CD4-positive, CD25-positive, alpha-beta regulatory T cell (primary cell): ENCODE measurements around the gene EVPLL. TPM values are rescaled to one million over a fixed set of nuclear protein-coding genes. Genes with fewer than 3 reads are reported as not detected.
"Not testable (repeated sequence)": the region's sequence is repeated elsewhere in the genome, so short reads cannot be mapped to it uniquely, and the experiment has no call there.

ENCODE experiments used
- ATAC-seq, 2 donors: fragments of 150-1000 bp; cut with Tn5 transposase; one replicate each; pipeline ENCODE4 v1.10.0; 2021; ENCODE audit warnings: low read depth in 2 of 2, moderate number of reproducible peaks in 2 of 2, moderate library complexity in 1 of 2
- DNase-seq, 3 donors: peaks; one replicate each; pipeline versions ENCODE4 v3.0.0 to v3.0.0-alpha.2; 2012 to 2022; ENCODE audit warnings: mixed read lengths in 1 of 3
- H3K27ac ChIP-seq: one replicate; pipeline ENCODE4 v1.7.0; 2013; ENCODE audit warnings: mild to moderate bottlenecking, low read length; ENCODE audit not compliant: insufficient read depth, poor library complexity, severe bottlenecking
- H3K27me3 ChIP-seq: one replicate; pipeline ENCODE4 v1.7.0; 2013; ENCODE audit warnings: low read length; ENCODE audit not compliant: control insufficient read depth, insufficient read depth
- H3K36me3 ChIP-seq: one replicate; pipeline ENCODE4 v1.7.0; 2013; ENCODE audit warnings: mild to moderate bottlenecking, low read length, moderate library complexity; ENCODE audit not compliant: control insufficient read depth, insufficient read depth
- H3K4me1 ChIP-seq: 2 replicates; pipeline ENCODE4 v1.7.0; 2013; ENCODE audit warnings: mild to moderate bottlenecking, low read length; ENCODE audit not compliant: insufficient read depth, control insufficient read depth, poor library complexity, severe bottlenecking
- H3K4me3 ChIP-seq: one replicate; pipeline ENCODE4 v1.7.0; 2013; ENCODE audit warnings: low read depth, mild to moderate bottlenecking, low read length, moderate library complexity
- H3K9me3 ChIP-seq, 2 experiments: 1 replicate in 1 of 2; 2 replicates in 1 of 2; pipeline ENCODE4 v1.7.0; 2013; ENCODE audit warnings: low read length in 2 of 2, mild to moderate bottlenecking in 1 of 2, moderate library complexity in 1 of 2; ENCODE audit not compliant: control insufficient read depth in 2 of 2
- H3K27ac Mint-ChIP-seq, 3 donors: one replicate each; pipeline ENCODE4 v1.8.0; 2020 to 2022; ENCODE audit warnings: mild to moderate bottlenecking in 3 of 3, mixed read lengths in 3 of 3, moderate library complexity in 2 of 3
- H3K27me3 Mint-ChIP-seq: one replicate; pipeline ENCODE4 v1.8.0; 2022; ENCODE audit warnings: mild to moderate bottlenecking, mixed read lengths
- H3K36me3 Mint-ChIP-seq: one replicate; pipeline ENCODE4 v1.8.0; 2020; ENCODE audit warnings: mixed read lengths
- H3K4me1 Mint-ChIP-seq, 4 donors: one replicate each; pipeline ENCODE4 v1.8.0; 2020 to 2022; ENCODE audit warnings: mixed read lengths in 4 of 4, mild to moderate bottlenecking in 1 of 4
- H3K4me3 Mint-ChIP-seq, 4 donors: one replicate each; pipeline ENCODE4 v1.8.0; 2020 to 2022; ENCODE audit warnings: mild to moderate bottlenecking in 4 of 4, mixed read lengths in 4 of 4, moderate library complexity in 3 of 4
- H3K9me3 Mint-ChIP-seq, 7 donors: one replicate each; pipeline ENCODE4 v1.8.0; 2020 to 2022; ENCODE audit warnings: mixed read lengths in 7 of 7, mild to moderate bottlenecking in 3 of 7, moderate library complexity in 2 of 7
- polyA plus RNA-seq, 4 donors: library from polyadenylated mRNA; unstranded; fragments of 300-500 nt; fragmentation: Illumina TruSeq; gene quantifications; one replicate each; pipeline ENCODE4 v1.2.3, GENCODE V29; 2021
- total RNA-seq: library from RNA; stranded (reverse); gene quantifications from one replicate; pipeline ENCODE4 v1.2.3, GENCODE V29; 2022

Gene EVPLL
- total and polyA plus RNA-seq, 5 donors from 2014 or later: 0.25 TPM; not detected in 4

DNA sequence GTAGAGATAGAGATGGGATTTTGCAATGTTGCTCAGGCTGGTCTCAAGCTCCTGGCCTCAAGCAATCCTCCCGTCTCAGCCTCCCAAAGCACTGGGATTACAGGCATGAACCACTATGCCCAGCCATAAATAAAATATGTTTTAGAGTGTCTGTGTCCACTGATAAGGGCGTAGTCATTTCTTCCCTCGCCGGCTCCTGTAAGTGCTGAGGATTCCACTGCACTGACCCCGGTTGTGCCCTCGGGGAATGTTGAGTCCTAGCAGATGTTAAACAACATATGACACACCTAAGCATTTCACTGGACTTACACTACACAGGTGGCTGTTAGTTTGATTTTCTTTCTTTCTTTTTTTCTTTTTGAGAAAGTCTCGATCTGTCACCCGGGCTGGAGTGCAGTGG is 8.6 kb upstream of the EVPLL start:
- no peaks in the 10 kb centered on the region for H3K9me3 Mint-ChIP-seq
- Histone ChIP-seq H3K4me1 (peaks cover 5% of the 10 kb centered on the region), H3K36me3 (no peaks in the 10 kb centered on the region), H3K27me3 (peaks cover 2% of the 10 kb centered on the region), H3K9me3 (no peaks in the 10 kb centered on the region), H3K4me3 (no peak overlapping the region), H3K27ac (no peak overlapping the region)
- H3K27ac Mint-ChIP-seq: no peak overlapping the region
- H3K4me1 Mint-ChIP-seq: peaks cover 2 to 12% (median 7%) of the 10 kb centered on the region in 4 donors
- DNase-seq: no peak
- no peak overlapping the region for H3K4me3 Mint-ChIP-seq
- no peaks in the 10 kb centered on the region for H3K36me3 Mint-ChIP-seq
- ATAC-seq: no peak
- no peaks in the 10 kb centered on the region for H3K27me3 Mint-ChIP-seq

DNA sequence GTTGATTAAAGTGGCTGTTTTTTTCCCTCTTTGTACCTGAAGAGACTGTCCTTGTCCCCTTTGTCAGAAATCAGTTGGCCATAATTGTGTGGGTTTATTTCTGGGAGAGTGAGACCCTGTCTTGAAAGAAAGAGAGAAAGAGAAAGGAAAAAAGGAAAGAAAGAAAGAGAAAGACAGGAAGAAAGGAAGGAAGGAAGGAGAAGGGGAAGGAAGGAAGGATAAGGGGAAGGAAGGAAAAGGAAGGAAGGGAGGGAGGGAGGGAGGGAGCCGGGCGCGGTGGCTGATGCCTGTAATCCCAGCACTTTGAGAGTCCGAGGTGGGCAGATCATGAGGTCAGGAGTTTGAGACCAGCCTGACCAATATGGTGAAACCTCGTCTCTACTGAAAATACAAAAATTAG is 6.8 kb upstream of the EVPLL start:
- peaks cover 5% of the 10 kb centered on the region for H3K4me1 ChIP-seq
- H3K36me3 ChIP-seq: no peaks in the 10 kb centered on the region
- peaks cover 0 to 2% (median 0%) of the 10 kb centered on the region in 7 donors for H3K9me3 Mint-ChIP-seq
- H3K4me1 Mint-ChIP-seq: peaks cover 2 to 12% (median 7%) of the 10 kb centered on the region in 4 donors
- DNase-seq (no peak), ATAC-seq (no peak)
- H3K4me3 ChIP-seq: no peak overlapping the region
- H3K27me3 ChIP-seq: peaks cover 2% of the 10 kb centered on the region
- H3K4me3 Mint-ChIP-seq: no peak overlapping the region
- H3K36me3 Mint-ChIP-seq: no peaks in the 10 kb centered on the region
- no peak overlapping the region for H3K27ac Mint-ChIP-seq
- H3K27me3 Mint-ChIP-seq: no peaks in the 10 kb centered on the region
- no peak overlapping the region for H3K27ac ChIP-seq
- H3K9me3 ChIP-seq: no peaks in the 10 kb centered on the region

DNA sequence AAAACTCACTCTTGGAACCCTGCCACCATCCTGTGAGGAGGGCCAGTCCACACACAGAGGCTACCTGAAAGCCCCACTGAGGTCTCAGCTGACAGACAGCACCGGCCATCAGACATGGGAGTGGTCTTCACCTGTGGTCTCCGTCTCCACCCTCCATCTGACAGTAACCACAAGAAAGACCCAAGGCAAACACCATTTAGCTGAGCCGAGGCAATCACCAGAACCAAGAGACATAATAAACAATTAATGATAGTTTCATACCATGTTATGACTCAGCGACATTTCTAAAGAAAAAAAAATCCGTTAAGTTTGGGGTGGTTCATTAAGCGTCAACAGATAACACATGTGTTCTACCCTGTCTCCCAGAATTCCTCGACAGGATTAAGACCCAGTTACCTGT is 6.1 kb upstream of the EVPLL start:
- H3K4me3 Mint-ChIP-seq: no peak overlapping the region
- peak overlapping the region in 1 of 3 donors; percentile 47 for H3K27ac Mint-ChIP-seq

DNA sequence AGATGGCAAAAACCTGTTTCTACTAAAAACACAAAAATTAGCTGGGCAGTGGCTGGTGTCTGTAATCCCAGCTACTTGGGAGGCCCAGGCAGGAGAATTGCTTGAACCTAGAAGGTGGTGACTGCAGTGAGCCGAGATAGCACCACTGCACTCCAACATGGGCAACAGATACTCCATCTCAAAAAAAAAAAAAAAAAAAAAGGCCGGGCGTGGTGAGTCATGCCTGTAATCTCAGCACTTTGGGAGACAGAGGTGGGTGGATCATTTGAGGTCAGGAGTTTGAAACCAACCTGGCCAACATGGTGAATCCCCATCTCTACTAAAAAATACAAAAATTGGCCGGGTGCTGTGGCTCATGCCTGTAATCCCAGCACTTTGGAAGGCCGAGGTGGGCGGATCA is 4.4 kb upstream of the EVPLL start:
- not testable (repeated sequence) for H3K27me3 Mint-ChIP-seq, H3K36me3 Mint-ChIP-seq, H3K4me3 ChIP-seq, H3K4me1 ChIP-seq, H3K4me3 Mint-ChIP-seq, H3K9me3 Mint-ChIP-seq, H3K9me3 ChIP-seq, H3K27ac Mint-ChIP-seq, H3K36me3 ChIP-seq, H3K27me3 ChIP-seq, ATAC-seq, H3K27ac ChIP-seq
- H3K4me1 Mint-ChIP-seq: peaks cover 2 to 13% (median 8%) of the 10 kb centered on the region in 4 donors
- peak in 1 of 3 donors; percentile 10 for DNase-seq

More for the DNA sequence above, 6.1 kb upstream of the EVPLL start:
- H3K9me3 Mint-ChIP-seq: peaks cover 0 to 2% (median 0%) of the 10 kb centered on the region in 7 donors
- Histone ChIP-seq H3K9me3 (no peaks in the 10 kb centered on the region), H3K27me3 (peaks cover 2% of the 10 kb centered on the region), H3K4me1 (peaks cover 5% of the 10 kb centered on the region), H3K4me3 (no peak overlapping the region), H3K36me3 (no peaks in the 10 kb centered on the region), H3K27ac (no peak overlapping the region)
- no peak for ATAC-seq
- no peaks in the 10 kb centered on the region for H3K36me3 Mint-ChIP-seq
- no peaks in the 10 kb centered on the region for H3K27me3 Mint-ChIP-seq
- peak in 1 of 3 donors; percentile 55 for DNase-seq
- H3K4me1 Mint-ChIP-seq: peaks cover 2 to 12% (median 7%) of the 10 kb centered on the region in 4 donors

DNA sequence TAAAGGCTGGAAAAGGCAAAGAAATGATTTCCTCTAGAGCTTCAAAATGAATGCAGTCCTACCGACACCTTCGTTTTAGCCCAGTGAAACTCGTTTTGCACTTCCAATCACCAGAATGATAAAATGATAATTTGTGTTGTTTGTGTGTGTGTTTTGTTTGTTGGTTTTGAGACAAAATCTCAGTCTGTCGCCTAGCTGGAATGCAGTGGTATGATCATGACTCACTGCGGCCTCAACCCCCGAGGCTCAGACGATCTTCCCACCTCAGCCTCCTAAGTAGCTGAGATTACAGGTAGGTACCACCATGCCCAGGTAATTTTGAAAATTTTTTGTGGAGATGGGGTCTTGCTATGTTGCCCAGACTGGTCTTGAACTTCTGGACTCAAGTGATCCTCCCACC is 3.4 kb upstream of the EVPLL start:
- no peaks in the 10 kb centered on the region for H3K36me3 Mint-ChIP-seq
- H3K27ac Mint-ChIP-seq: no peak overlapping the region
- Histone ChIP-seq H3K4me3 (no peak overlapping the region), H3K4me1 (peaks cover 5% of the 10 kb centered on the region), H3K36me3 (no peaks in the 10 kb centered on the region), H3K27ac (no peak overlapping the region), H3K27me3 (peaks cover 2% of the 10 kb centered on the region), H3K9me3 (no peaks in the 10 kb centered on the region)
- no peak overlapping the region for H3K4me3 Mint-ChIP-seq
- ATAC-seq (no peak), DNase-seq (no peak)
- peaks cover 2 to 13% (median 8%) of the 10 kb centered on the region in 4 donors for H3K4me1 Mint-ChIP-seq
- H3K27me3 Mint-ChIP-seq: no peaks in the 10 kb centered on the region
- H3K9me3 Mint-ChIP-seq: peaks cover 0 to 2% (median 0%) of the 10 kb centered on the region in 7 donors

DNA sequence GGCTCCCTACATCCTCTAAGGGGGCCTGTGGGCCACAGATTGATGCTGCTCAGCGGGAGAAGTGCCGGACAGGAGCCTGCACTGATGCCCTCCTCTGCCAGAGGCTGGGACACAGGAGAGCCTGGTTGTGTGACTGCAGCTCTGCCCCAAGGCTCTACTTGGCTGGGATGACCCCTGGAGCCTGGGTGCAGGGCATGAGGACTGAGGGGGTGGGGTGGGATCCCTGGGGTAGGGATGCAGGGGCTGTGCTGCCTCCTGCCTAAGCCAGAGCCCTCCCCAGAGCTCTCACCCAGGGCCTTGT is 577 bp downstream of the EVPLL start:
- H3K36me3 Mint-ChIP-seq: no peaks in the 10 kb centered on the region
- Histone ChIP-seq H3K27ac (no peak overlapping the region), H3K4me1 (peaks cover 7% of the 10 kb centered on the region), H3K27me3 (no peaks in the 10 kb centered on the region), H3K4me3 (no peak overlapping the region), H3K9me3 (no peaks in the 10 kb centered on the region), H3K36me3 (no peaks in the 10 kb centered on the region)
- no peak overlapping the region for H3K4me3 Mint-ChIP-seq
- H3K27ac Mint-ChIP-seq: no peak overlapping the region
- peaks cover 0 to 2% (median 0%) of the 10 kb centered on the region in 7 donors for H3K9me3 Mint-ChIP-seq
- ATAC-seq: no peak
- peaks cover 0 to 10% (median under 1%) of the 10 kb centered on the region in 4 donors for H3K4me1 Mint-ChIP-seq
- DNase-seq: no peak
- H3K27me3 Mint-ChIP-seq: no peaks in the 10 kb centered on the region

DNA sequence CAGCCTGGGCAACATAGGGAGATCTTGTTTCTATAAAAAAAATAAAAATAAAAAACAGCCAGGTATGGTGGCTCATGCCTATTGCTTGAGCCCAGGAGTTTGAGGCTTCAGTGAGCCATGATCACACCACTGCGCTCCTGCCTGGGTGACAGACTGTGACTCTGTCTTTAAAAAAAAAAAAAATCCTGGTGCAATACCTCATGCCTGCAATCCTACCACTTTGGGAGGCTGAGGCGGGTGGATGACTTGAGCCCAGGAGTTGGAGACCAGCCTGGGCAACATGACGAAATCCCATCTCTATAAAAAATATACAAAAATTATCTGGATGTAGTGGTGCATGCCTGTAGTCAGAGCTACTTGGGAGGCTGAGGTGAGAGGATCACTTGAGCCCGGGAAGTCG is 1.0 kb downstream of the EVPLL start:
- not testable (repeated sequence) for H3K27me3 ChIP-seq, H3K9me3 ChIP-seq, H3K27ac ChIP-seq, DNase-seq, ATAC-seq, H3K4me1 ChIP-seq, H3K27me3 Mint-ChIP-seq, H3K4me3 Mint-ChIP-seq, H3K4me3 ChIP-seq, H3K27ac Mint-ChIP-seq, H3K36me3 ChIP-seq, H3K36me3 Mint-ChIP-seq, H3K9me3 Mint-ChIP-seq
- H3K4me1 Mint-ChIP-seq: peaks cover 0 to 10% (median under 1%) of the 10 kb centered on the region in 4 donors

DNA sequence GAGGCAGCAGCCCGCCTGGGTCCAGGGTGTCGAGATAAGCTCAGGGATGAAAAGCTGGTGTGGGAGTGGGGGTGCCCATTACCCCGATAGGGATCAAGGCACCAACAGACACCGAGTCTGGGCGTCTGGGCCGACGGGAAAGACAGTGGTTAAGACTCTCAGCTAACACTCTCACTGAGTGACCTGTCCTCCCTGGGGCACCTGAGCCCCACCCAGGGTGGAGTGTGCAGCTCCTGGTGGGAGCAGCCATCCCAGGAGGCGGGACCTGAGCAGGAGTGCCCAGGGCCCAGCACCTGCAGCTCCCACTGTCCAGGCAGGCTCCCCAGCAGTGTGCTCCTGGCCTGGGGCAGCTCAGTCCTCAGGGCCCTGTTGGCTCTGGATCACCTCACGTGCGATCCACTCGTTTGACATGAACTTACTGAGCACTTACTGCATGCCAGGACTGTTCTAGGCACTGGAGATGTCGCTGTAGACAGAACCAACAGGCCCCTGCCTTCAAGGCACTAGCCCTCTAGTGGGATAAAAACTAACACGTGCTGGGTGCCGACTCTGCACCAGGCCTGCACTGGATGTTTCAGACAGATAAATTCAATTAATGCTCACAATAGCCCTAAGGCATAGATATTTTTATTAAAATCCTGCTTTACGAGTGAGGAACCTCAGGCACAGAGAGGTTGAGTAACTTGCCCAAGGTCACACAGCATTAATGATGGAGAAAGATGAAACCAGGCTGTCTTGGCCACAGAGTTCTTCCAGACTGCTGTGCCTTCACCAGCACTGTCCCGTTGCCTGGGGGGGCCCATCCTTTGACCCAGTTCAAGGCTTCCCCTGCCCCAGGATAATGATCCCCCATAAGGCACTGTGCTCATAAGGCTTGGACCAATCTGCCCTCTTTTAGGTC is 1.9 kb downstream of the EVPLL start:
- Mint-ChIP-seq H3K27ac (no peak overlapping the region), H3K27me3 (peaks cover 8% of the 10 kb centered on the region)
- no peaks in the 10 kb centered on the region for H3K27me3 ChIP-seq

More for the DNA sequence above, 1.9 kb downstream of the EVPLL start:
- Histone ChIP-seq H3K9me3 (no peaks in the 10 kb centered on the region), H3K4me1 (peaks cover 7% of the 10 kb centered on the region), H3K36me3 (no peaks in the 10 kb centered on the region), H3K4me3 (no peak overlapping the region), H3K27ac (no peak overlapping the region)
- DNase-seq (no peak), ATAC-seq (no peak)
- no peak overlapping the region for H3K4me3 Mint-ChIP-seq
- H3K36me3 Mint-ChIP-seq: no peaks in the 10 kb centered on the region
- peaks cover 0 to 10% (median under 1%) of the 10 kb centered on the region in 4 donors for H3K4me1 Mint-ChIP-seq
- peaks cover 0 to 2% (median 0%) of the 10 kb centered on the region in 7 donors for H3K9me3 Mint-ChIP-seq
